Esophagus squamous epithelium (tissue), 5 donors: Measurements from ENCODE around the gene ENHO. TPM values are rescaled to one million over a fixed set of nuclear protein-coding genes. Genes with fewer than 3 reads are reported as not detected.

Source experiments
- DNase-seq: peaks from one replicate; lab custom pipeline; 2025; lab: John Stamatoyannopoulos, UW
- H3K27ac ChIP-seq, 4 donors: fragments of 200-600 bp; sonication (generic); one replicate each; pipeline ENCODE4 v1.5.1; 2016 to 2019; ENCODE audit warnings: mild to moderate bottlenecking in 1 of 4
- H3K27me3 ChIP-seq, 4 donors: fragments of 200-600 bp; sonication (generic); 1 replicate in 3 of 4; 2 replicates in 1 of 4; pipeline versions ENCODE4 v1.5.1 to v1.6.0; 2017 to 2021; ENCODE audit warnings: antibody characterized with exemption in 1 of 4
- H3K36me3 ChIP-seq, 3 donors: fragments of 200-600 bp; sonication (generic); one replicate each; pipeline ENCODE4 v1.5.1; 2016 to 2019
- H3K4me1 ChIP-seq, 3 donors: fragments of 200-600 bp; sonication (generic); one replicate each; pipeline ENCODE4 v1.5.1; 2017 to 2019
- H3K4me3 ChIP-seq, 4 donors: fragments of 200-600 bp; sonication (generic); 1 replicate in 3 of 4; 2 replicates in 1 of 4; pipeline ENCODE4 v1.5.1; 2016 to 2019; ENCODE audit warnings: mild to moderate bottlenecking in 2 of 4, moderate library complexity in 1 of 4
- H3K9me3 ChIP-seq, 3 donors: fragments of 200-600 bp; sonication (generic); one replicate each; pipeline ENCODE4 v1.5.1; 2016 to 2019
- POLR2A ChIP-seq, 4 donors: fragments of 450-650 bp; IDR thresholded peaks; one replicate each; pipeline ENCODE4 v1.6.1; 2017; ENCODE audit warnings: antibody characterized with exemption in 4 of 4, mild to moderate bottlenecking in 4 of 4, moderate library complexity in 3 of 4
- WGBS, 2 donors: methylation state at CpG; one replicate each; pipeline ENCODE4 v1.1.5; 2018; 5-methylcytosine and 5-hydroxymethylcytosine counted together
- intact Hi-C: fragments of 100-400 bp; cut with DNase I; formaldehyde crosslinking; loops from one replicate; pipeline ENCODE4 v1.15.0; 2022
- total RNA-seq, 4 donors: library from RNA; depleted of rRNA; stranded (reverse); fragments of >200 nt; gene quantifications; one replicate each; pipeline ENCODE4 v1.1.0, GENCODE V29; 2016
- TF ChIP-seq, protein P1 (sequence below), 6 experiments: fragments of 450-650 bp in 4 of 6; fragments of 200-600 bp in 2 of 6; sonication (generic) in 2 of 6; IDR thresholded peaks; one replicate each; pipeline ENCODE4 v1.5.1; 2016 to 2019; ENCODE audit warnings: antibody characterized with exemption in 6 of 6, mild to moderate bottlenecking in 4 of 6, moderate library complexity in 4 of 6
- donor health status: DM: yes; HTN: yes; CAD: no.

Gene ENHO
- total RNA-seq, 4 donors from 2014 or later, result 0.38 TPM; not detected in 3

DNA sequence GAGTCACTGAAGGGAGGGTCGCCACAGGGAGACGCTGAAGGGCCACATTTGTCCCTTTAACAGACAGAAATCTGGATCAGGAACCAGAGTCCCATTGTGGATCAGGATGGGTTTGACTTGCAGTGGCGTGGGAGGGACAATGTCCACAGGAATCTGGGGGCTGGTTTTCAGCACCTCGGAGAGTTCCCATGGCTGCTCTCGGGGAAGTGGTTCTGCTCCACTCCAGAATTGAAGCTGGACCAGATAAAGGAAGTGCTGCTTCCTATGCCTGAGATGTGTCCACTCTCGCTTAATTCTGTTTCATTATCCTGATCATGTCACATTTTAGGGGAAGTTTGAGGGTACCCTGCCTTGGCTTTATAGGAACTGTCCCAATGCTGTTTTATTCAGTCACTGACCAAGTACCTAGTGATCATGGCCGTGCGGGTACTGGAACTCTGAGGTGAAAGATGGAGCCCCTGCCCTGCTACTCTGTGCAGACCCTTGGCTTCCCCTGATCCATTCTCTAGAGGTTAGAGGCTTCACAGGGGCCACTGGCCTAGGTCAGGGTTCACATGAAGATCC, 28.7 kb downstream of the ENHO start:
- intact Hi-C loops, result no loop called here
- no peak for DNase-seq

DNA sequence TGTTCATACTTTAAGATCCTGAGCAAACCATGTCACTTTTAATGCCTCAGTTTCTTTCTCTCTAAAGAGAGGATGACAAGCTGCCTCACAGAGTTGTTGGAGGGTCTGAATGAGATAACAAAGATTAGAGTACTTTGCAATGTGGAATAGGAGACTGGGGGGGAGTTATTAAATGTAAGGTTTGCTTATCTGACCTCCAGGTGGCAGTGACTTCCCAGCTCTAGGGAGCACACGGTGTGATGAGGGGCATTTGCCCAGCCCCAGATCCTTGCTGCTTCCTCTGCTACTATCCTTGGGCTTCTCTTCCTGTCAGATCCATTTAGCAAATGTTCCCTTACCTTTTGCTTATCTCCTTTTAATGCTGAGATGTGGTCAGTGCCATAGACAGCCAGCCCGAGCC, 30.7 kb downstream of the ENHO start:
- H3K4me1 ChIP-seq, result no peaks in the 10 kb centered on the region
- H3K27ac ChIP-seq, result no peak overlapping the region
- DNase-seq, result no peak
- peaks cover 0 to 27% (median 0%) of the 10 kb centered on the region in 4 donors for H3K27me3 ChIP-seq
- no peaks in the 10 kb centered on the region for H3K36me3 ChIP-seq
- H3K9me3 ChIP-seq, result no peaks in the 10 kb centered on the region
- no peak for TF ChIP-seq POLR2A (IDR thresholded peaks at IDR 0.05)
- no peak overlapping the region for H3K4me3 ChIP-seq
- WGBS, 2 donors, result 0 to 20% methylated on average over 1 to 2 of the region's 2 CpGs
- intact Hi-C loops, result no loop called here

More for the DNA sequence above, 28.7 kb downstream of the ENHO start:
- no peak for TF ChIP-seq POLR2A (IDR thresholded peaks at IDR 0.05)
- TF ChIP-seq, protein P1, sequence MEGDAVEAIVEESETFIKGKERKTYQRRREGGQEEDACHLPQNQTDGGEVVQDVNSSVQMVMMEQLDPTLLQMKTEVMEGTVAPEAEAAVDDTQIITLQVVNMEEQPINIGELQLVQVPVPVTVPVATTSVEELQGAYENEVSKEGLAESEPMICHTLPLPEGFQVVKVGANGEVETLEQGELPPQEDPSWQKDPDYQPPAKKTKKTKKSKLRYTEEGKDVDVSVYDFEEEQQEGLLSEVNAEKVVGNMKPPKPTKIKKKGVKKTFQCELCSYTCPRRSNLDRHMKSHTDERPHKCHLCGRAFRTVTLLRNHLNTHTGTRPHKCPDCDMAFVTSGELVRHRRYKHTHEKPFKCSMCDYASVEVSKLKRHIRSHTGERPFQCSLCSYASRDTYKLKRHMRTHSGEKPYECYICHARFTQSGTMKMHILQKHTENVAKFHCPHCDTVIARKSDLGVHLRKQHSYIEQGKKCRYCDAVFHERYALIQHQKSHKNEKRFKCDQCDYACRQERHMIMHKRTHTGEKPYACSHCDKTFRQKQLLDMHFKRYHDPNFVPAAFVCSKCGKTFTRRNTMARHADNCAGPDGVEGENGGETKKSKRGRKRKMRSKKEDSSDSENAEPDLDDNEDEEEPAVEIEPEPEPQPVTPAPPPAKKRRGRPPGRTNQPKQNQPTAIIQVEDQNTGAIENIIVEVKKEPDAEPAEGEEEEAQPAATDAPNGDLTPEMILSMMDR (IDR thresholded peaks at IDR 0.05), result no peak
- WGBS, 2 donors, result 18 to 33% methylated on average over 7 of the region's 8 CpGs
- Histone ChIP-seq H3K4me1 (no peaks in the 10 kb centered on the region), H3K27me3 (peaks cover 0 to 16% (median 0%) of the 10 kb centered on the region in 4 donors), H3K4me3 (no peak overlapping the region), H3K27ac (no peak overlapping the region), H3K36me3 (no peaks in the 10 kb centered on the region), H3K9me3 (no peaks in the 10 kb centered on the region)

DNA sequence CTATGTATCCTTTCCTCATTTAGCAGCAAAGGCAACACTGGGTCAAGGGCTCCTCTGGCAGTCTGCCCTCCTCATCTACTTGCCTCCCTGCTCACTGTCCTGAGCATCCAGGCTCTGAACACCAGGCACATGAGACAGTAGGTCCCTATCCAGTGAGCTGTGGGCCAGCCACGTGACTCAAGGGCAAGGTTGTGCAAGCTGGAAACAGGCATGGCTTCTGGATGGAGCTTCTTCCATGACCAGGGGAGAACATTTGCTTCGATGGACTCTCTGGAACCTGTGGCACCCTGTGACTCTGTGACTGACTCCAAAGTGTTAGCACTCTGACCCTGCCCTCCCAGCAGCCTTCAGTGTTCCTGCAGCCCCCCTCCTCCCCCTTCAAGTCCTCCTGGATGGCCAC, 31.2 kb downstream of the ENHO start:
- Histone ChIP-seq H3K4me3 (no peak overlapping the region), H3K27ac (no peak overlapping the region), H3K27me3 (peaks cover 0 to 27% (median 0%) of the 10 kb centered on the region in 4 donors), H3K36me3 (no peaks in the 10 kb centered on the region), H3K9me3 (no peaks in the 10 kb centered on the region), H3K4me1 (no peaks in the 10 kb centered on the region)
- intact Hi-C loops, result no loop called here
- 20 to 35% methylated on average over 1 to 2 of the region's 2 CpGs for WGBS, 2 donors
- no peak for DNase-seq
- TF ChIP-seq, protein P1 (IDR thresholded peaks at IDR 0.05), result no peak
- no peak for TF ChIP-seq POLR2A (IDR thresholded peaks at IDR 0.05)

DNA sequence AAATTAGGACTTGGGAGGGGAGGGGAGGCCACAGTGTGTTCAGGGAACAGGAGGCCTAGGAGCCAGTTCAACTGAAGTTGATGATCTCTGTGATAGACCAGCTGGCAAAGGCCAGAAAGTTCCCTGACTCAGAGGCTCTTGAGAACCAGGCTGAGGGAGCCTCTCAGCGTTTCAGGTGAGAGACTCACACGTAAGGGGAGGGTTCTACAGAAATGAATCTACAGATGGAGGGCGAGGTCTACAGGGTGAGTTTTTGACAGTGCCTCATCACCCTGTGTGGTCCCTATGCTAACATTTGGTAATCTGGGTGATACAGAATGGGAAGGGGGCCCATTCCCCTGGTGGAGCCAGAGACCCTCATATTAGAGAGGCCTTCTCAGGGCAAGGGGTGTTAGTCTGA, 32.0 kb downstream of the ENHO start:
- TF ChIP-seq POLR2A (IDR thresholded peaks at IDR 0.05), result no peak
- TF ChIP-seq, protein P1 (IDR thresholded peaks at IDR 0.05), result no peak
- H3K27ac ChIP-seq, result no peak overlapping the region
- H3K4me1 ChIP-seq, result no peaks in the 10 kb centered on the region
- no peaks in the 10 kb centered on the region for H3K9me3 ChIP-seq
- intact Hi-C loops, result no loop called here
- no peaks in the 10 kb centered on the region for H3K36me3 ChIP-seq
- H3K27me3 ChIP-seq, result peaks cover 0 to 27% (median 0%) of the 10 kb centered on the region in 4 donors
- DNase-seq, result no peak
- H3K4me3 ChIP-seq, result no peak overlapping the region
- WGBS, 2 donors, result 38 to 45% methylated on average over 3 of the region's 3 CpGs

- intact Hi-C loops, result no loop called here
- 20 to 44% methylated on average over 1 of the region's 1 CpG for WGBS, 2 donors
- H3K4me1 ChIP-seq, result no peaks in the 10 kb centered on the region
- no peak for DNase-seq
- TF ChIP-seq, protein P1 (IDR thresholded peaks at IDR 0.05), result no peak
- TF ChIP-seq POLR2A (IDR thresholded peaks at IDR 0.05), result no peak
- H3K27ac ChIP-seq, result no peak overlapping the region
- H3K27me3 ChIP-seq, result peaks cover 0 to 27% (median 0%) of the 10 kb centered on the region in 4 donors
- H3K9me3 ChIP-seq, result no peaks in the 10 kb centered on the region
- no peak overlapping the region for H3K4me3 ChIP-seq
- no peaks in the 10 kb centered on the region for H3K36me3 ChIP-seq
Measured at GRCh38 chr9:34490360-34490759, 32.4 kb downstream of the ENHO start.
